HCT116 (cell line): Measurements from ENCODE around the gene CAPN2. TPM values are rescaled to one million over a fixed set of nuclear protein-coding genes. Genes with fewer than 3 reads are reported as not detected.

ENCODE experiments used
- ATAC-seq: fragments of 200-7000 bp; cut with Tn5 transposase; 2 replicates; pipeline ENCODE4 v1.9.1; 2020; ENCODE audit warnings: mild to moderate bottlenecking, moderate library complexity
- BruUV-seq: library from RNA; stranded (reverse); fragments of 400-500 nt; replicated peaks from 2 replicates; lab custom pipeline; 2021; lab: Mats Ljungman, UMichigan
- CTCF ChIA-PET: fragments of 300-600 bp; sonication (Branson Sonifier 250); formaldehyde crosslinking; loops from one replicate; lab custom pipeline; 2021; ENCODE audit warnings: antibody characterized with exemption; lab: Charles Lee
- POLR2A ChIA-PET: fragments of 300-600, 350-600 bp; sonication (Branson Sonifier 250); formaldehyde crosslinking; loops from one replicate; lab custom pipeline; 2021; ENCODE audit warnings: antibody characterized with exemption; lab: Charles Lee
- RAD21 ChIA-PET, 2 experiments: fragments of 300-600 bp; sonication (Branson Sonifier 250); formaldehyde crosslinking; loops; one replicate each; lab custom pipeline; 2023; ENCODE audit warnings: low total read pairs in 2 of 2; ENCODE audit not compliant: uncharacterized antibody in 2 of 2, unreplicated experiment in 2 of 2, low non-redundant PET in 1 of 2; lab: Charles Lee
- DNase-seq: peaks from one replicate; pipeline ENCODE4 v3.0.0-alpha.2; 2010; ENCODE audit warnings: low read depth, low spot score
- H2AFZ ChIP-seq: fragments of 200-600 bp; shearing (Covaris generic), sonication (generic); 2 replicates; pipeline ENCODE4 v1.6.1; 2017; ENCODE audit warnings: low read depth, mixed run types, mixed read lengths, antibody characterized with exemption, low read length; ENCODE audit not compliant: poor library complexity, severe bottlenecking
- H3K27ac ChIP-seq: 2 replicates; pipeline ENCODE4 v1.5.1; 2012; ENCODE audit warnings: low read depth, low read length
- H3K27me3 ChIP-seq: fragments of 200-600 bp; sonication (generic); 2 replicates; pipeline ENCODE4 v1.6.1; 2016; ENCODE audit warnings: mixed run types, low read length, mixed read lengths; ENCODE audit not compliant: insufficient read depth
- H3K36me3 ChIP-seq, 2 experiments: fragments of 200-500 bp in 1 of 2; fragments of 200-600 bp in 1 of 2; sonication (Bioruptor generic) in 1 of 2; sonication (generic) in 1 of 2; 2 replicates each; pipeline versions ENCODE4 v1.5.1 to v1.6.1; 2014 to 2016; ENCODE audit warnings: low read length in 2 of 2, inconsistent platforms in 1 of 2, mixed read lengths in 1 of 2, mixed run types in 1 of 2; ENCODE audit not compliant: insufficient read depth in 2 of 2, control insufficient read depth in 1 of 2
- H3K4me1 ChIP-seq, 2 experiments: fragments of 200-600 bp in 1 of 2; sonication (generic) in 1 of 2; 2 replicates each; pipeline versions ENCODE4 v1.5.1 to v1.6.1; 2012 to 2017; ENCODE audit warnings: low read length in 2 of 2, inconsistent platforms in 1 of 2, mild to moderate bottlenecking in 1 of 2, mixed read lengths in 1 of 2, mixed run types in 1 of 2, moderate library complexity in 1 of 2; ENCODE audit not compliant: insufficient read depth in 2 of 2, control insufficient read depth in 1 of 2
- H3K4me2 ChIP-seq: fragments of 200-600 bp; sonication (generic); 2 replicates; pipeline ENCODE4 v1.6.1; 2017; ENCODE audit warnings: mixed run types, low read length, mixed read lengths
- H3K4me3 ChIP-seq, 2 experiments: fragments of 200-600 bp in 1 of 2; sonication (generic) in 1 of 2; replicated peaks in 1 of 2; 2 replicates each; pipeline ENCODE4 v1.5.1; 2011 to 2016; ENCODE audit warnings: low read length in 2 of 2, control low read depth in 1 of 2, low read depth in 1 of 2, mild to moderate bottlenecking in 1 of 2, mixed read lengths in 1 of 2, mixed run types in 1 of 2
- H3K79me2 ChIP-seq: fragments of 200-600 bp; sonication (generic); 2 replicates; pipeline ENCODE4 v1.6.1; 2017; ENCODE audit warnings: mild to moderate bottlenecking, mixed run types, low read length, moderate library complexity, mixed read lengths; ENCODE audit not compliant: insufficient read depth
- H3K9ac ChIP-seq: fragments of 200-600 bp; sonication (generic); 2 replicates; pipeline ENCODE4 v1.6.1; 2016; ENCODE audit warnings: low read length, mixed read lengths
- H3K9me2 ChIP-seq: fragments of 200-600 bp; sonication (generic), shearing (Covaris generic); 2 replicates; pipeline ENCODE4 v1.6.1; 2017; ENCODE audit warnings: mixed run types, mild to moderate bottlenecking, moderate library complexity; ENCODE audit not compliant: insufficient read depth
- H3K9me3 ChIP-seq, 2 experiments: fragments of 200-500 bp in 1 of 2; fragments of 200-600 bp in 1 of 2; sonication (Bioruptor generic) in 1 of 2; sonication (generic) in 1 of 2; 2 replicates each; pipeline ENCODE4 v1.6.1; 2014 to 2017; ENCODE audit warnings: low read length in 2 of 2, mixed read lengths in 2 of 2, inconsistent platforms in 1 of 2, low read depth in 1 of 2, mild to moderate bottlenecking in 1 of 2, mixed run types in 1 of 2, moderate library complexity in 1 of 2; ENCODE audit not compliant: control insufficient read depth in 1 of 2, insufficient read depth in 1 of 2
- H4K20me1 ChIP-seq: fragments of 200-600 bp; sonication (generic), shearing (Covaris generic); 2 replicates; pipeline ENCODE4 v1.6.1; 2017; ENCODE audit warnings: mixed run types, mild to moderate bottlenecking, moderate library complexity; ENCODE audit not compliant: insufficient read depth
- ATF3 ChIP-seq: IDR thresholded peaks from 2 replicates; pipeline ENCODE4 v1.6.1; 2012
- EZH2 ChIP-seq: fragments of 200-600 bp; sonication (generic); IDR thresholded peaks from 2 replicates; pipeline ENCODE4 v1.6.1; 2017; ENCODE audit warnings: antibody characterized with exemption, mixed run types
- EZH2phosphoT487 ChIP-seq: fragments of 200-600 bp; IDR thresholded peaks from 2 replicates; pipeline ENCODE4 v1.6.1; 2018; ENCODE audit warnings: antibody characterized with exemption, borderline replicate concordance
- MAX ChIP-seq: IDR thresholded peaks from 2 replicates; pipeline ENCODE4 v1.6.1; 2012
- POLR2A ChIP-seq: IDR thresholded peaks from 2 replicates; pipeline ENCODE4 v1.7.0; 2011; ENCODE audit warnings: borderline replicate concordance; ENCODE audit not compliant: insufficient read depth, insufficient read length; ENCODE audit errors: extremely low read depth
- POLR2AphosphoS5 ChIP-seq: IDR thresholded peaks from 2 replicates; pipeline ENCODE4 v1.6.1; 2011; ENCODE audit warnings: mild to moderate bottlenecking, low read depth, low read length, moderate library complexity
- SIN3A ChIP-seq: IDR thresholded peaks from 2 replicates; pipeline ENCODE4 v1.6.1; 2012; ENCODE audit warnings: low read depth
- SP1 ChIP-seq: IDR thresholded peaks from 2 replicates; pipeline ENCODE4 v1.6.1; 2012; ENCODE audit warnings: low read depth
- ZNF274 ChIP-seq: fragments of 200-500 bp; sonication (Bioruptor generic); IDR thresholded peaks from 2 replicates; pipeline ENCODE4 v1.6.1; 2014; ENCODE audit warnings: mild to moderate bottlenecking, low read depth, low read length, inconsistent platforms
- intact Hi-C: fragments of 100-400 bp; cut with micrococcal nuclease; formaldehyde crosslinking; loops from 2 replicates; pipeline ENCODE4 v1.10.0; 2022
- total RNA-seq: library from RNA; stranded (reverse); gene quantifications from one replicate; pipeline ENCODE4 v1.2.1, GENCODE V29; 2021; ENCODE audit not compliant: unreplicated experiment

Gene CAPN2
- total RNA-seq, 1 experiment from 2014 or later: 173 TPM

GRCh38 chr1:223711173-223711572, 1.2 kb upstream of the CAPN2 start:
- no peak for DNase-seq
- intact Hi-C loops: no loop called here
- peak overlapping the region; percentile 83 for H3K4me2 ChIP-seq

GRCh38 chr1:223711747-223712193, 569 bp upstream of the CAPN2 start:
- ChIA-PET POLR2A (interaction anchor here (1.2 kb wide), 1 partner anchor 10 kb away, joined by 7 read pairs; no protein-coding TSS in a partner anchor), RAD21 (interaction anchor here in 1 of 2 experiments (0.8 kb wide), 1 partner anchor 13 kb away, joined by 3 read pairs; no protein-coding TSS in a partner anchor), CTCF (interaction anchor here (0.7 to 2.2 kb wide), 3 partner anchors 9 to 38 kb away, joined by 3 to 8 read pairs (median 7); no protein-coding TSS in a partner anchor)
- Histone ChIP-seq H4K20me1 (no peaks in the 10 kb centered on the region), H3K9ac (peak overlapping the region; percentile 95), H3K4me2 (peak overlapping the region; percentile 83), H3K36me3 (peaks cover 0 to 6% of the 10 kb centered on the region in 2 experiments; a peak in 1 of 4 replicates), H3K9me2 (no peaks in the 10 kb centered on the region), H3K4me1 (peaks cover 55 to 87% of the 10 kb centered on the region in 2 experiments), H3K27ac (peak overlapping the region; percentile 96), H3K4me3 (peak overlapping the region; percentile 74 to 81), H3K79me2 (peaks cover 50% of the 10 kb centered on the region), H2AFZ (no peak overlapping the region), H3K9me3 (no peaks in the 10 kb centered on the region), H3K27me3 (no peaks in the 10 kb centered on the region)
- TF ChIP-seq EZH2 (no peak), POLR2AphosphoS5 (no peak)
- BruUV-seq: no TSS peak
- ATAC-seq (no peak), DNase-seq (no peak)
- intact Hi-C loops: no loop called here

More at GRCh38 chr1:223711173-223711572, 1.2 kb upstream of the CAPN2 start:
- ChIA-PET POLR2A (interaction anchor here (0.8 to 1.2 kb wide), 2 partner anchors 10 to 12 kb away, joined by 4 to 7 read pairs; no protein-coding TSS in a partner anchor), CTCF (interaction anchor here (1.3 to 2.2 kb wide), 2 partner anchors 10 to 38 kb away, joined by 3 to 7 read pairs; no protein-coding TSS in a partner anchor), RAD21 (interaction anchor here in 1 of 2 experiments (0.6 kb wide), 1 partner anchor 643 kb away, joined by 4 read pairs; no protein-coding TSS in a partner anchor)
- no peak for TF ChIP-seq ATF3
- TF ChIP-seq EZH2: no peak
- TF ChIP-seq POLR2A: no peak
- TF ChIP-seq EZH2phosphoT487: no peak
- no peak for TF ChIP-seq ZNF274
- no peak for TF ChIP-seq SP1
- TF ChIP-seq MAX: no peak
- no peak for TF ChIP-seq SIN3A
- Histone ChIP-seq H3K79me2 (peaks cover 44% of the 10 kb centered on the region), H2AFZ (no peak overlapping the region), H3K9ac (peak overlapping the region; percentile 95), H3K36me3 (peaks cover 0 to 1% of the 10 kb centered on the region in 2 experiments; a peak in 1 of 4 replicates), H4K20me1 (no peaks in the 10 kb centered on the region), H3K27me3 (no peaks in the 10 kb centered on the region), H3K4me3 (no peak overlapping the region), H3K9me3 (no peaks in the 10 kb centered on the region), H3K4me1 (peaks cover 59 to 87% of the 10 kb centered on the region in 2 experiments), H3K27ac (no peak overlapping the region; the same call in 1 of the 2 replicates), H3K9me2 (no peaks in the 10 kb centered on the region)
- ATAC-seq: no peak
- BruUV-seq: no TSS peak
